Activated CD8-positive, alpha-beta T cell treated with anti-CD3 and anti-CD28 coated beads for 36 hours (primary cell): ENCODE measurements around the gene KLHL20. TPM values are rescaled to one million over a fixed set of nuclear protein-coding genes. Genes with fewer than 3 reads are reported as not detected.
"Not testable (repeated sequence)": the region's sequence is repeated elsewhere in the genome, so short reads cannot be mapped to it uniquely, and the experiment has no call there.

Experiments used
- ATAC-seq: fragments of 200-7000 bp; cut with Tn5 transposase; one replicate; pipeline ENCODE4 v1.10.0; 2021; ENCODE audit warnings: mild to moderate bottlenecking, moderate library complexity
- CTCF ChIA-PET: fragments of 350-600 bp; sonication (Branson Sonifier 250); formaldehyde crosslinking; loops from one replicate; lab custom pipeline; 2021; ENCODE audit warnings: antibody characterized with exemption; lab: Charles Lee
- POLR2A ChIA-PET: fragments of 350-600 bp; sonication (Branson Sonifier 250); formaldehyde crosslinking; loops from one replicate; lab custom pipeline; 2021; ENCODE audit warnings: antibody characterized with exemption; lab: Charles Lee
- DNase-seq: peaks from one replicate; pipeline ENCODE4 v3.0.0-alpha.2; 2020
- H3K27ac Mint-ChIP-seq: one replicate; pipeline ENCODE4 v1.8.0; 2021; ENCODE audit warnings: mild to moderate bottlenecking, mixed read lengths
- H3K27me3 Mint-ChIP-seq: one replicate; pipeline ENCODE4 v1.8.0; 2021; ENCODE audit warnings: mixed read lengths
- H3K36me3 Mint-ChIP-seq: one replicate; pipeline ENCODE4 v1.8.0; 2021; ENCODE audit warnings: low read depth, mixed read lengths
- H3K4me1 Mint-ChIP-seq: one replicate; pipeline ENCODE4 v1.8.0; 2021; ENCODE audit warnings: low read depth, mixed read lengths
- H3K4me3 Mint-ChIP-seq: one replicate; pipeline ENCODE4 v1.8.0; 2021; ENCODE audit warnings: mild to moderate bottlenecking, moderate library complexity, mixed read lengths
- H3K9me3 Mint-ChIP-seq: one replicate; pipeline ENCODE4 v1.8.0; 2021; ENCODE audit warnings: mixed read lengths
- intact Hi-C: fragments of 100-400 bp; cut with micrococcal nuclease; formaldehyde crosslinking; loops from one replicate; pipeline ENCODE4 v1.10.0; 2022
- total RNA-seq, 2 experiments: library from RNA; stranded (reverse); gene quantifications; one replicate each; pipeline ENCODE4 v1.2.3, GENCODE V29; 2021
- TF ChIP-seq, protein P1 (sequence below): fragments of 200-600 bp; IDR thresholded peaks from one replicate; pipeline ENCODE4 v1.8.0; 2022; ENCODE audit warnings: antibody characterized with exemption, mild to moderate bottlenecking

The KLHL20 gene
- total RNA-seq, 2 experiments from 2014 or later = 14.5 to 15.8 TPM

DNA sequence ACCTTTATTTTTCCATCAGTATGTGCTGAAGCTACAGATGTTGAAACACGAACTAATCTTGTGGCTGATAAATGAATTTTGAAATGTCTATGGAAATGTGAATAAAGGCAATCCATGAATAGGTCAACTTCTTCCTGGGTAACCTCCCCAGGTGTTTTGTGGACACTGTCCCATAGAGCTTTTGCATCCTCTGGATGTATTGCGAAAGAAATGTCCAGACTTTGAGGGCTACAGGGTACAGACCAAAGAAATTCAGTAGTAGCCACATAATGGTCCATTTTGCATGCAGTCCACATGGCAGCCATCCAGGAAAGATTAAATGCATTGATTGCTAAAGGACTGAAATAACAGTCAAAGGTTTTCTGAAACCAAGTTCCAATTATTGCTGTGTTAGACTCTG, 88.2 kb downstream of the KLHL20 start:
- intact Hi-C loops = no loop called here
- H3K4me3 Mint-ChIP-seq = no peak overlapping the region
- ATAC-seq (no peak), DNase-seq (no peak)
- TF ChIP-seq, protein P1, sequence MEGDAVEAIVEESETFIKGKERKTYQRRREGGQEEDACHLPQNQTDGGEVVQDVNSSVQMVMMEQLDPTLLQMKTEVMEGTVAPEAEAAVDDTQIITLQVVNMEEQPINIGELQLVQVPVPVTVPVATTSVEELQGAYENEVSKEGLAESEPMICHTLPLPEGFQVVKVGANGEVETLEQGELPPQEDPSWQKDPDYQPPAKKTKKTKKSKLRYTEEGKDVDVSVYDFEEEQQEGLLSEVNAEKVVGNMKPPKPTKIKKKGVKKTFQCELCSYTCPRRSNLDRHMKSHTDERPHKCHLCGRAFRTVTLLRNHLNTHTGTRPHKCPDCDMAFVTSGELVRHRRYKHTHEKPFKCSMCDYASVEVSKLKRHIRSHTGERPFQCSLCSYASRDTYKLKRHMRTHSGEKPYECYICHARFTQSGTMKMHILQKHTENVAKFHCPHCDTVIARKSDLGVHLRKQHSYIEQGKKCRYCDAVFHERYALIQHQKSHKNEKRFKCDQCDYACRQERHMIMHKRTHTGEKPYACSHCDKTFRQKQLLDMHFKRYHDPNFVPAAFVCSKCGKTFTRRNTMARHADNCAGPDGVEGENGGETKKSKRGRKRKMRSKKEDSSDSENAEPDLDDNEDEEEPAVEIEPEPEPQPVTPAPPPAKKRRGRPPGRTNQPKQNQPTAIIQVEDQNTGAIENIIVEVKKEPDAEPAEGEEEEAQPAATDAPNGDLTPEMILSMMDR = no peak
- CTCF ChIA-PET = interaction anchor here (1.1 kb wide), 1 partner anchor 374 kb away, joined by 3 read pairs; no protein-coding TSS in a partner anchor
- no peaks in the 10 kb centered on the region for H3K27me3 Mint-ChIP-seq
- no peaks in the 10 kb centered on the region for H3K4me1 Mint-ChIP-seq
- no peak overlapping the region for H3K27ac Mint-ChIP-seq
- H3K36me3 Mint-ChIP-seq = peaks cover 20% of the 10 kb centered on the region
- POLR2A ChIA-PET = interaction anchor here (0.6 kb wide), 1 partner anchor 199 kb away, joined by 3 read pairs; no protein-coding TSS in a partner anchor
- H3K9me3 Mint-ChIP-seq = no peaks in the 10 kb centered on the region

DNA sequence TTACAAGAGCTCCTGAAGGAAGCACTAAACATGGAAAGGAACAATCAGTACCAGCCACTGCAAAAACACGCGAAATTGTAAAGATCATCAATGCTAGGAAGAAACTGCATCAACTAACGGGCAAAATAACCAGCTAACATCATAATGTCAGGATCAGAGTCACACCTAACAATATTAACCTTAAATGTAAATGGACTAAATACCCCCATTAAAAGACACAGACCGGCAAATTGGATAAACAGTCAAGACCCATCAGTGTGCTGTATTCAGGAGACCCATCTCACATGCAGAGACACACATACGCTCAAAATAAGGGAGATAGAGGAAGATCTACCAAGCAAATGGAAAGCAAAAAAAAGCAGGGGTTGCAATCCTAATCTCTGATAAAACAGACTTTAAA, 98.9 kb downstream of the KLHL20 start:
- Mint-ChIP-seq H3K4me1 (peaks cover 29% of the 10 kb centered on the region), H3K36me3 (peaks cover 56% of the 10 kb centered on the region)
- H3K27me3 Mint-ChIP-seq, H3K4me3 Mint-ChIP-seq, H3K27ac Mint-ChIP-seq, H3K9me3 Mint-ChIP-seq, DNase-seq, POLR2A ChIA-PET, ATAC-seq, intact Hi-C loops: not testable (repeated sequence)
- CTCF ChIA-PET = interaction anchor here (1.5 kb wide), 1 partner anchor 384 kb away, joined by 3 read pairs; no protein-coding TSS in a partner anchor

DNA sequence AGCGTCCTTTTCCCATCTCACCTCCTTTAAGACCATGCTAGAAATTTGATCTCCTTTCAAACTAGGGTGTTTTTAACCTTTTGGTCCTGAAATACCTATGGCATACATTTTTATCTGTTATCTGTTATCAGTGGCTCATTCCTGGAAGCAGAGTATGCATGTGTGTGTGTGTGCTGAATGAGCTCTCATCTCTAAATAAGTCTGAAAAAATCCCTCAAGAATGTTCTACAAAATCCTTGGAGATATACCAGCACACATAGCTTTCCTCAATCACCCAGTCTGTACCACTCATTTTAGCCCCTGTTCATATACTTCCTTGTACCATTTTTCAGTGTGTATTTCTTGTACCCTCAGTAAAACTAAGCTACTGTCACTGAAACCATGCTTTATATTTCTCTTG, 103.7 kb downstream of the KLHL20 start:
- ATAC-seq = no peak
- ChIA-PET POLR2A (no interaction called here), CTCF (interaction anchor here (1.8 kb wide), 1 partner anchor 389 kb away, joined by 5 read pairs; no protein-coding TSS in a partner anchor)
- Mint-ChIP-seq H3K27me3 (no peaks in the 10 kb centered on the region), H3K27ac (no peak overlapping the region), H3K4me3 (no peak overlapping the region), H3K4me1 (peaks cover 46% of the 10 kb centered on the region), H3K36me3 (peaks cover 48% of the 10 kb centered on the region), H3K9me3 (no peaks in the 10 kb centered on the region)
- intact Hi-C loops = no loop called here
- TF ChIP-seq, protein P1 = no peak
- DNase-seq = no peak

DNA sequence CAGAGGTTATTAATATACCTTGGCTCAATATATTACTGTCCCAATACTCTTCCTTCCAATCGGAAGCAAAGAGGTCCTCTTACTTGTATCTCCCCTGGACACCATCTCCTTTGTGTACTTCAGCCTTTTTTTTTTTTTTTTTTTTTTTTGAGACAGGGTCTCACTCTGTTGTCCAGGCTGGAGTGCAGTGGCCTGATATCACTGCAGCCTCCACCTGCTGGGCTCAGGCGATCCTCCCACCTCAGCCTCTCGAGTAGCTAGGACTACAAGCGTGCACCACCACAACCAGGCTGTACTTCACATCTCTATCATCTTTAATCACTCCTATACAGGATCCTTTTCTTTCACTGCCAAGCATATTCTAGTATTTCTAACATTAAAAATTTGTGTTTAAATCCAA, 106.9 kb downstream of the KLHL20 start:
- Mint-ChIP-seq H3K9me3 (no peaks in the 10 kb centered on the region), H3K4me3 (no peak overlapping the region), H3K27ac (no peak overlapping the region), H3K36me3 (peaks cover 37% of the 10 kb centered on the region), H3K4me1 (peaks cover 37% of the 10 kb centered on the region), H3K27me3 (no peaks in the 10 kb centered on the region)
- ChIA-PET CTCF (interaction anchor here (1.7 kb wide), 1 partner anchor 391 kb away, joined by 7 read pairs; no protein-coding TSS in a partner anchor), POLR2A (no interaction called here)
- intact Hi-C loops = loop anchor here (5.0 to 10.0 kb wide), 2 partner anchors 104 to 1077 kb away; no protein-coding TSS in a partner anchor
- ATAC-seq (no peak), DNase-seq (no peak)
- TF ChIP-seq, protein P1 = no peak

DNA sequence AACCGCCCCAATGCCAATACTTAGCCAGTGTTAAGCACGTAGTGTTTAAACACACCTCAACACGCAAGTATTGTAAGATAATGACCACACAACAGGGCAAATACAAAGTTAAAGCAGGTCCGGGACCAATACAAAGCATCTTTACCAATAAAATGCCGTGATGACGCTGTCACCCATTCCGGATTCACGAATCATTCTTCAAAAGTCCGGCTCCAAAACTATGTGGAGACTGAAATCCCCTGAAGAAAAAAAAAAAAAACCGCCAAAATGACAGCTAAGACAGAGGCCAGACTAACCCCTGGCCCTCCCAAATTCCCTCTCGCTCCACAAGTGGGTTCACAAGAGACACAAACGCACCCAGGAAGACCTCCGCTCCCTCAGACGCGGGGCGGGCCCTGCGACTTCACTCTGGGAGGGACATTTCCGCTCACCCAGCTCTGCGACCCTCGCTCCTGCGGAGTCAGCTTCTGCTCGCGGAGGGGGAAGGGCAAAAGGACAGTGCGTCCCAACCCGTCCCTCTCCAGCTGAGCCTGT, 109.1 kb downstream of the KLHL20 start:
- H3K27ac Mint-ChIP-seq = peak overlapping the region; percentile 99
- peaks cover 33% of the 10 kb centered on the region for H3K36me3 Mint-ChIP-seq
- TF ChIP-seq, protein P1 = no peak
- no peaks in the 10 kb centered on the region for H3K27me3 Mint-ChIP-seq
- DNase-seq (no peak), ATAC-seq (peak; percentile 53)
- CTCF ChIA-PET = interaction anchor here (0.9 to 2.5 kb wide), 5 partner anchors 28 to 404 kb away, joined by 3 to 31 read pairs (median 6); partner anchors contain the start of gene KLHL20
- peak overlapping the region; percentile 94 for H3K4me3 Mint-ChIP-seq
- POLR2A ChIA-PET = interaction anchor here (0.6 to 2.5 kb wide), 17 partner anchors 13 to 400 kb away, joined by 3 to 29 read pairs (median 4); partner anchors contain the start of genes GAS5, KLHL20, PRDX6 and ZBTB37
- peaks cover 47% of the 10 kb centered on the region for H3K4me1 Mint-ChIP-seq
- H3K9me3 Mint-ChIP-seq = no peaks in the 10 kb centered on the region
- intact Hi-C loops = loop anchor here (2.0 to 10.0 kb wide), 4 partner anchors 45 to 1079 kb away; partner anchors contain the start of gene ZBTB37
